Measurements from ENCODE around the gene LRRC73. TPM values are rescaled to one million over a fixed set of nuclear protein-coding genes. Genes with fewer than 3 reads are reported as not detected.

The LRRC73 gene
- total and polyA plus RNA-seq, 9 of the 15 experiments (the other 6 are each of a cell fraction or from before 2014, with no cell fraction given) = 0.07 to 0.55 (median 0.16) TPM; not detected in 3

DNA sequence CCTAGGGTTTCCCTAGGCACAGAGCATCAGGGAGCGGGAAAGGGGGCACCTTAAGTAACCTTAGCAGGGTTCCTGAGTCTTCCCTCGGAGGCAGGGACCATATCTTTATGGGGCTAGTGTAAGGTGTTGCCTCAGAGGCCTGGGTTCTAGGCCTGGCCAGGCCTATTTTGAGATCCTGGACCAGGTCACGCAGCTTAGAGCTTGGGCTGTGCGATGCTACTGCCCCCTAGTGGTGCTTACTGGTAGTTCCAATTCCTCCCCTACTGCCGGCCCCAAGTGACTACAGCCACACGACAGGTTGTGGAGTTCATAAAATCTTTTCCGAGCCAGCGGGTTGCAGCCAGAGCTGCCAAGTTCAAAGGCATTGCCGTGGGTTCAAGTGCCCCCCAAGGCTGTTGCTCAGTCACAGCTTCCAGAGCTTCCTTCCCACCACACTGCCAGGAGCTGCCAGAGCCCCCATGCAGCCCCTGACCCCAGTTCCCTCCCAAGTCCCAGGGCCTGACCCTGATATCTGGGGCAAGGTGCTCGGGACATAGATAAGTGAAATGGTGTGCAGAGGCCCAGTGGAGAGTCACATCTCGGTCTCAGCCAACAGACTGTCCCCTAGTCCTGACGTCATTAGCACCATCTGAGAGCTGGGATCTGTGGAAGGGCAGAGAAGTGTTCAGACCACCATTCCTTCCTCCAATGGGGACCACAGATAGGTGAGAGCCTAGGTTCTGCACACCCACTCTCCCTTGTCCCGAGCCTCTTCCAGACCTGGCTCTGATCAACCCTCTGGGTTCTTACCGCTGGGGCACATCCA lies 3.3 kb downstream of the LRRC73 start (continued):
- TF ChIP-seq, protein P1, sequence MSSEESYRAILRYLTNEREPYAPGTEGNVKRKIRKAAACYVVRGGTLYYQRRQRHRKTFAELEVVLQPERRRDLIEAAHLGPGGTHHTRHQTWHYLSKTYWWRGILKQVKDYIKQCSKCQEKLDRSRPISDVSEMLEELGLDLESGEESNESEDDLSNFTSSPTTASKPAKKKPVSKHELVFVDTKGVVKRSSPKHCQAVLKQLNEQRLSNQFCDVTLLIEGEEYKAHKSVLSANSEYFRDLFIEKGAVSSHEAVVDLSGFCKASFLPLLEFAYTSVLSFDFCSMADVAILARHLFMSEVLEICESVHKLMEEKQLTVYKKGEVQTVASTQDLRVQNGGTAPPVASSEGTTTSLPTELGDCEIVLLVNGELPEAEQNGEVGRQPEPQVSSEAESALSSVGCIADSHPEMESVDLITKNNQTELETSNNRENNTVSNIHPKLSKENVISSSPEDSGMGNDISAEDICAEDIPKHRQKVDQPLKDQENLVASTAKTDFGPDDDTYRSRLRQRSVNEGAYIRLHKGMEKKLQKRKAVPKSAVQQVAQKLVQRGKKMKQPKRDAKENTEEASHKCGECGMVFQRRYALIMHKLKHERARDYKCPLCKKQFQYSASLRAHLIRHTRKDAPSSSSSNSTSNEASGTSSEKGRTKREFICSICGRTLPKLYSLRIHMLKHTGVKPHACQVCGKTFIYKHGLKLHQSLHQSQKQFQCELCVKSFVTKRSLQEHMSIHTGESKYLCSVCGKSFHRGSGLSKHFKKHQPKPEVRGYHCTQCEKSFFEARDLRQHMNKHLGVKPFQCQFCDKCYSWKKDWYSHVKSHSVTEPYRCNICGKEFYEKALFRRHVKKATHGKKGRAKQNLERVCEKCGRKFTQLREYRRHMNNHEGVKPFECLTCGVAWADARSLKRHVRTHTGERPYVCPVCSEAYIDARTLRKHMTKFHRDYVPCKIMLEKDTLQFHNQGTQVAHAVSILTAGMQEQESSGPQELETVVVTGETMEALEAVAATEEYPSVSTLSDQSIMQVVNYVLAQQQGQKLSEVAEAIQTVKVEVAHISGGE (CRISPR knock-in tag; IDR thresholded peaks at IDR 0.05) = no peak
- TF ChIP-seq SREBF1 (IDR thresholded peaks at IDR 0.05; ENCODE audit: borderline replicate concordance, low read depth, low read length) (no peak), ZNF589 (CRISPR knock-in tag; IDR thresholded peaks at IDR 0.05; ENCODE audit: low read depth) (no peak), HOXB6 (CRISPR knock-in tag; IDR thresholded peaks at IDR 0.05; ENCODE audit: borderline replicate concordance) (no peak), ZNF830 (CRISPR knock-in tag; IDR thresholded peaks at IDR 0.05) (no peak), NELFE (IDR thresholded peaks at IDR 0.05; ENCODE audit: insufficient read depth, insufficient read length) (no peak), ZNF184 (CRISPR knock-in tag; IDR thresholded peaks at IDR 0.05) (no peak), MEF2D (tag; conservative IDR thresholded peaks at IDR 0.05; ENCODE audit: low read depth) (no peak), ZNF316 (IDR thresholded peaks at IDR 0.05) (no peak), SMAD4 (CRISPR knock-in tag; conservative IDR thresholded peaks at IDR 0.05) (no peak), U2AF1 (optimal IDR thresholded peaks at IDR 0.05; ENCODE audit: low read depth, low read length) (no peak), ZNF76 (CRISPR knock-in tag; IDR thresholded peaks at IDR 0.05; ENCODE audit: borderline replicate concordance) (no peak), NFIC (IDR thresholded peaks at IDR 0.05) (no peak), TAF9B (IDR thresholded peaks at IDR 0.05; ENCODE audit: partially characterized antibody) (no peak), MIER1 (IDR thresholded peaks at IDR 0.05; ENCODE audit: low read depth) (no peak), ZNF140 (CRISPR knock-in tag; IDR thresholded peaks at IDR 0.05) (no peak), ETV1 (tag; conservative IDR thresholded peaks at IDR 0.05; ENCODE audit: low read depth) (no peak), HDAC8 (tag; IDR thresholded peaks at IDR 0.05) (no peak), PPARD (CRISPR knock-in tag; IDR thresholded peaks at IDR 0.05) (no peak), XRCC4 (IDR thresholded peaks at IDR 0.05; ENCODE audit: extremely low read depth, insufficient read depth, insufficient read length) (no peak), HINFP (tag; conservative IDR thresholded peaks at IDR 0.05; ENCODE audit: low read depth) (no peak), KAT8 (IDR thresholded peaks at IDR 0.05; ENCODE audit: low read depth) (no peak), CTBP1 (IDR thresholded peaks at IDR 0.05; ENCODE audit: borderline replicate concordance) (peak; percentile 25; the same call in 1 of the 2 replicates), MTA1 (IDR thresholded peaks at IDR 0.05; ENCODE audit: borderline replicate concordance) (no peak)

Measured in K562 (cell line).